ENCODE data around the gene ARMC9.

GRCh38 chr2:231396058-231396821 is 197.8 kb downstream of the ARMC9 start:
- TF ChIP-seq CTCF (IDR thresholded peaks at IDR 0.05 in 4 of 5, conservative IDR thresholded peaks at IDR 0.05 in 1 of 5) (no peak), POLR2A (IDR thresholded peaks at IDR 0.05) (no peak)

All from gastrocnemius medialis (tissue), 4 donors.